Dermis microvascular lymphatic vessel endothelial cell (primary cell): ENCODE data around the gene WDR37. TPM values are rescaled to one million over a fixed set of nuclear protein-coding genes. Genes with fewer than 3 reads are reported as not detected.
"Not testable (repeated sequence)": the region's sequence is repeated elsewhere in the genome, so short reads cannot be mapped to it uniquely, and the experiment has no call there.

Experiments used
- DNase-seq, 2 donors: peaks; one replicate each; pipeline versions ENCODE4 v3.0.0 to v3.0.0-alpha.2; 2010; ENCODE audit warnings: low read depth in 2 of 2
- total RNA-seq: library from RNA; depleted of rRNA; stranded (reverse); fragments of >200 nt; gene quantifications from 2 replicates; pipeline ENCODE4 v1.2.1, GENCODE V29; 2014

Gene WDR37
- total RNA-seq, 1 donor from 2014 or later = 13.0 TPM

DNA sequence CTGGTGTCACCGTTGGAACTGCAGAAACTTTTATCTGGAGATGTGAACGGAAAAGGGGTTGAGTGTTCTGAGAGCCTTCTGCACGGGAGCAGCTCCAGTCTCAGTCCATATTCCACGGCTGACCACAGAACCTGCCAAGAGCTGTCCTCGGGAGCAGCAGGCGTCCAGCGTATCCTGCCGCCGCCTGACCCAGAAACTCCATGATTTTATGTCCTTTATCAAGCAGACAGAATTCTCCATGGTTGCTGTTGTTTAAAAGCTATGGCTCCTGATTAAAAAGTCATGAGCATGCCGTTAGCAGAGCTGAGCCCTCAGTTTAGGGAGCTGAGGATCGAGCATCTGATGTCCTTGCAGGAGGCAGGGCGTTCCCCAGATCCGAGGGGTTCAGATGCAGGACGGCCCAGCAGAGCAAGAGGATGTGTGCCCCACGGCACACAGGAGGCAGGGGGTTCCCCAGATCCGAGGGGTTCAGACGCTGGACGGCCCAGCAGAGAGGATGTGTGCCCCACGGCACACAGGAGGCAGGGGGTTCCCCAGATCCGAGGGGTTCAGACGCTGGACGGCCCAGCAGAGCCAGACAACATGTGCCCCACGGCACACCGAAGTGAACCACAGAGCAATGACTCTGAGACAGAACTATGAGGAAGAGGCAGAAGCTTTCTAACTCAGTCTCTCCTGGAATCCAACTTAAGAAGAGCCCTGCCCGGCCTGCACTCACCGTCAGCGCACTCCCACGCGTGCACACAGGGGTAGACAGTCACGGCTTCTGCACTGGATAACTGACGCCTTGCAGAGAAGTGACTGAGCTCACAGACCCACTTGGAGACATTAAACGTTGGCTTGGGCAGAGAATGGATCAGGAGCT lies 96.4 kb downstream of the WDR37 start:
- no peak for DNase-seq

DNA sequence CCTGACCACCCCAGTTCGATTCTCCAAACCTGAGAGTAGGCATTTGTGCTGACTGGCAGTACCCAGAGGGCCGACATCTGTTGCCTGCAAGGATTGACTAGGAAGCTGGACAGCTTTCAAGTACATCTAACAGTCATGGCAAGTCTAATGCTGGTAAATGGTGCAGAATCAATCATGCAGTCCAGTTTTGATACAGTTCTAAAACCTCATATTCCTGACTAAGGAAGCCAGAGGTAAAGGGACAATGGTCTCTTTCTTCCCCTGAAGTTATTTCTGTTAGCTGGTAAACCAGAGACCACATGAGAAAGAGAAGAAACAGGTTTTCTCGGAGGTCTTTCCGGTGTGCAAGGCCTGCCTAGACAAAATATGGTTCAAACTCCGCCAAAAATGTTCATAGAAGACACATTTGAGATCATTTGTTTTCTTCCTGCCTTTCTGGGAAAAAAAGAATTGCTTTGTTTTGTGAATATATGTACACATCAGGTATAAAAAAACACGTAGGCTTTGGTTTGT lies 97.1 kb downstream of the WDR37 start:
- DNase-seq = no peak

DNA sequence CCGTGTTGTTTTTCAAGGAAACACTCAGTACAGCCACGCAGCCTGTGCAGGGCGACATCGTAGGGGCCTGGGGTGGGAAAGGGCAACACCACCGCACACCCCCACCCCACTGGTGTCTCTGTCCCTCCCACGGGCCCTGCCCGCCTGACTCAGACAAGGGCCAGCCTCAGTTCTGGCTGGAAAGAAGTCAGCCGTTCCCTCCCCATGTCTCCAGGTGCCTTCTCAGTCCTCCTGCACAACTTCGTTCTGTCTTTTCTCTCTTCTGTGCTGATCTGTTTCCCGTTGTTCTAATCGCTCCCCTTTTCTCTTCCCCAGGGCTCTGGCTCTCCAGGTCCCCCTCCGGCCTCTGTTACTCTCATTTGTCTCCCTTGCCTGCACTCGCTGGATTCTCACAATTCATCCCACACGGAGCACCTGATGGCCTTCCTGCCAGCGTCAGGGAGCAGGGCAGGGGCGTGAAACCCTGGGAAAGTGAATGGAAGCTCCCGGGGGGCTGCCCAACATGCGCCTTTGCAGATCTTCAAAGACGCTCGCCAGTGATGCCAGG lies 97.7 kb downstream of the WDR37 start:
- no peak for DNase-seq

DNA sequence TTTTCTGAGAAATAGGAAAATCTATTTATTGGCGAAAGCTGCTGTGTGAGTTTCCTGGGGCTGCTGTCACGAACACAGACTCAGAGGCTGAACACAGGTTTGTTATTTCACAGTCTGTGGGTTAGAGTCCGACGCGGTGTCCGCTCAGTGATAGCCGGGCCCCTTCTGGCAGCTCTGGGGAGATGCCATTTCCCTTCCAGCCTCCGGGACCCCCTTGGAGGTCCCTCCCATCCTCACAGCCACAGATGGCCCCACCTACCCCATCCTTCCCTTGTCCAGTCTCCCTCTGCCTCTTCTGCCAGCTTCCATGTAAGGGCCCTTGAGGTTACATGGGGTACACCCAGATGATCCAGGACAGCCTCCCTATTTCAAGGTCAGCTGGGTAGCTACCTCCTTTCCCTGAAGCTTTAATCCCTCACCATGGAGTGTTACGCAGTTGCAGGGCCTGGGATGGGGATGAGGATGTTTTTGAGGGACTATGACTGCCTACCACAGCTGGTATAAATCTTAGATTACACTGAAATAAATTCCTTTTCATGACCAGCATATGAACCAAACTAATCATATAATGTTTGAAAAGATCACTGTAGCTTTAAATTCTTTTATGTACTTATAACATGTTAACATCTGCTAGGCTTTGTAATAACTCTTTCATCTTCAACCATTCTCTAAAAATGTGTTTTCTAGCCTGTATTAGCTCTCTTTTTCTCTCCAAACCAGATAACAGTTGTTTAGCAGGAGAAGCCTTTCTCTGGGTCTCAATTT lies 98.5 kb downstream of the WDR37 start:
- no peak for DNase-seq

DNA sequence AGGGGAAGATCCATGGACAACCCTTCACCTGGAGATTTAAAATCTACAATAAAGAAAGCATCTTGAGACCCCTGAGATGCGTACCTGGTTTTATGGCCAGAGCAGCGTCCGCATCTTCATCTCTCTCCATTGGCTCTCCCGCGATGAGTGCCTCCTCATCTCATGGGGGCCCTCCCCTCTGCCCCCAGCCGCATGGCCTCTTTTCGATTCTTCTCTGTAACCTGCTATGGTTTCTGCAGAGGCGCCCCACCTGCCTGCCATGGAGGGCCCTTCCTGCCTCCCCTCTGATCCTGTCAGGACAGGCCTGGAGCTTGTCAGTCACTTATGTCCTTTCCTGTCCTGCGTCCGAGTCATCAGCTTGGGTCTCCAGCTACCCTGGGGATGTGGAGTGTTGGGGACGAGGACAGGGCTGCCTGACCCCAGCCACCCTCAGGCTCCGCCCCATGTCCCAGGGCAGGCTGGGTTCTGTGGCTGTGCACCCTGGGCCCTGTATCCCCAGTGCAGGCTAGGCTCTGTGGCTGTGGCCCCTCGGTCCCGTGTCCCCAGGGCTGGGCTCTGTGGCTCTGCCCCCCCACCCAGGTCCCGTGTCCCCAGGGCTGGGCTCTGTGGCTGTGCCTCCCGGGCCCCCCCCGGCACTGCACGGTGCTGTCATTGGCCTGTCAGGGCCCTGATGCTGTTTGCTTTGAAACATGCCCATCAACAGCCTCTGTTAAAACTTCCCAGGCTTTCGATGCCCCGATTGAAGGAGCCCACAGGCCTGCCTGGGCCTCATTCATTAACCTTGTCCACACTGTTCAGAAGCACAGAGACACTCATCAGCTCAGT lies 99.8 kb downstream of the WDR37 start:
- no peak for DNase-seq

DNA sequence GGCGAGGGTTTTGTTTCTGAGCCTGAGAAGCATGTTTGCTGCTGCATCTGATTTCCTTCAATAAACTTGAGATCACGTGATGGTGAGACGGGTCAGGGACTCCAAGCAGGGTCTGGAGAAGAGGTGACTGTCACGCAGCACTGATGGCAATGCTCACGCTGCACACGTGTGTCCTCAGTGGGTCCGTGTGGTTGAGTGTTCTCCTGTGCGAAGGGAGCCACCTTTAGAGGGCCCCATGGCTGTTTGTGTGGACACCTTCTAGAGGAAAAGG lies 100.4 kb downstream of the WDR37 start:
- no peak for DNase-seq

DNA sequence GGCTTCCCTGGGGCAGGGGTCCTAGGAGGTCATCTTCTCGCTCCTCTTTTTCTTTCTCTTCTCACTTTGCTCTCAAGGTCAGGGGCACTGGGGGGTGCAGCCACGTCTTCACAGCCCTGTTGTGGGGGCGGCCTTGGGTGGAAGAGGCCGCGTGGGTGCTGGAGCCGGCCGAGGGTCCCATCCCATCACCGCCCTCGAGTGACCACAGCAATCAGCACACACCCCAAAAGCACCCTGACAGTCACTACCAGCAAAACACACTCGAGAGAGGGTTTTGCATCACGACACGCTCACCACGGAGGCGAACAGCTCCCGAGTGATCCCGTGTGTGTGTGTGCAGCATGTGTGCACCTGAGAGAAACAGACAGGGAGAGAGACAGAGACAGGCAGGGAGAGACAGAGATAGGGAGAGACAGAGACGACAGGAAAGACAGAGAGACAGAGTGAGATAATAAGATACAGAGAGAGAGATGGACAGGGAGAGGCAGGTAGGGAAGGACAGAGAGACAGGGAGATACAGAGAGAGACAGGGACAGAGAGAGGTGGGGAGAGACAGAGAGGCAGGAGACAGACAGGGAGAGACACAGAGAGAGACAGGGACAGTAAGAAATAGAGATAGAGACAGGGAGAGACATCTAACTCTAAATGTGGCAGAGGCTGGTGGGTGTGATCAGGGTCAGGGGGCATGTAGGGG lies 100.9 kb downstream of the WDR37 start:
- no peak for DNase-seq

DNA sequence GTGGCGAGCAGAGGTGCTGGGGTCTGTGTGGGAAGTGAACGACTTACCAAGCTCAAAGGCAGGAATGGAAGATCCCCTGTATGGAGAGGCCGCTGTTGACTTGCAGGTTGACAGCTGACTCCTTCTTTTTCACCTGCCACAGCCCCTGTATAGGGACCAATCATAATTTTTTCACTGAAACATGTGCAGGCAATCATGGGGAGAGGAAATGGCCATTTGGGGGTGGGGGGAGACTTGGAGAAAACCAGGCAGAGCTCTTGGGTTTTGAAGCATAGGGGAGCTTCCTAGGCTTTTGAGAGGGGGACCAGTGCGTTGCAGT lies 101.4 kb downstream of the WDR37 start:
- no peak for DNase-seq

DNA sequence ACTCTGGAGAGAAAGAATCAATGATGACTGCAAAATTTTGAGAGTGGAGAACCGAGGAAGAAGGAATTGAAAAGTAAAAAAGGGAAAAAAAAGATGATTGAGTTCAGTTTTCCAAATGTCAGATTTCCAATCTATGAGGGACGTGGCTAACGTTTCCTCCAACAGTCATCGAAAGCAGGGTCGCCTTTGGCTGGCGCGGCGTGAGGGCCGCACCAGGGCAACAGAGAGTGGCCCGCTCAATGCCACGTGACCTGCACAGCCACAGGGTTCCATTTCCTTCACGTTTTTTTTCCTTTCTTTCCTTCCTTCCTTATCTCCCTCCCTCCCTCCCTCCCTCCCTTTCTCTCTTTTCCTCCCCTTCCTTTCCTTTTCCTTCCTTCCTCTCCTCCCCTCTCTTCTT lies 101.9 kb downstream of the WDR37 start:
- no peak for DNase-seq

DNA sequence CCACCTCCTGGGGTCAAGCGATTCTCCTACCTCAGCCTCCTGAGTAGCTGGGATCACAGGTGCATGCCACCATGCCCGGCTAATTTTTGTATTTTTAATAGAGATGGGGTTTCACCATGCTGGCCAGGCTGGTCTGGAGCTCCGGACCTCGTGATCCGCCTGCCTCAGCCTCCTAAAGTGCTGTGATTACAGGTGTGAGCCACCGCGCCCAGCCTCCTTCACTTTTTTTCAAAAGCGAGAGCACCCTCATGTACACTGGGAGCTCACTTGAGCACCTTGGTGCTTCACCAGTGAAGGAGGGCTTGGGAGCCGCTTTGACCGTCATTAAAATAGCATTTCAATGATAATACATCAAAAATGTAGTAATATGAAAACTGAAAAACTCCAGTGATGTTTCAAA lies 102.4 kb downstream of the WDR37 start:
- not testable (repeated sequence) for DNase-seq

DNA sequence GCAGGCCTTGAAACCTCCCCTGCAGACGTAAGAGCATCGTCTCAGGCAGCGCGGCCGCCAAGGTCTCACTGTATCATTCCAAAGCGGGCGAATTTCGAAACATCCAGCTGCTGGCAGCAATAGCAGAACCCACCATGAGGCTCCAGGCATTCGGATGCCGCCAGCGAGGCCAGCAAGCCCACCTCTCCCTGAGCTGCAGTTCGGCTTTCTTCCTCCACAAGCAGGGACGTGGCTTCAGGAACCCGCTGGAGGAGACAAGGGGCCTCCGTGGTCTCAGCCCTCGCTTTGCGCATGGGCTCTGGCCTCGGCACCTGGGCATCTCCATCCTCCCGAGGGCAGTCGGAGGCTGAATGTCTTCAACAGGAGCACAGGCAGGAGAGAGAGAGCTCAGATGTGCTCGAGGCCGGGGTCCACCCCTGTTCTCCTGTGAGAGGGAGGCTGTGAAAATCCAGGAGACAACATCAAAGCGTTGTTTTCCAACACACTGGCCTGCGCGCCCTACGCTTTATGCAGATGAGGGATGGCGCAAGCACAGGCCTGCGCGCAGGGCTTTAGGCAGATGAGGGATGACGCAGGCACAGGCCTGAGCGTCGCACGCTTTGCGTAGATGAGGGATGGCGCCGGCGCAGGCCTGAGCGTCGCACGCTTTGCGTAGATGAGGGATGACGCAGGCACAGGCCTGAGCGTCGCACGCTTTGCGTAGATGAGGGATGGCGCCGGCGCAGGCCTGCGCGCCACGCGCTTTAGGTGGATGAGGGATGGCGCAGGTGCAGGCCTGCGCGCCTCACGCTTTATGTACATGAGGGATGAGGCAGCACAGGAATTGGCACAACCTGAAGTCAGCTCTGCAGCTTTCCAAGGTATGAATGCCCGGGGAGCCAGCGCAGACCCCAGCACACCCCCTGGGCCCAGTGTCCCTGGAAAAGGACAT lies 103.2 kb downstream of the WDR37 start:
- no peak for DNase-seq

DNA sequence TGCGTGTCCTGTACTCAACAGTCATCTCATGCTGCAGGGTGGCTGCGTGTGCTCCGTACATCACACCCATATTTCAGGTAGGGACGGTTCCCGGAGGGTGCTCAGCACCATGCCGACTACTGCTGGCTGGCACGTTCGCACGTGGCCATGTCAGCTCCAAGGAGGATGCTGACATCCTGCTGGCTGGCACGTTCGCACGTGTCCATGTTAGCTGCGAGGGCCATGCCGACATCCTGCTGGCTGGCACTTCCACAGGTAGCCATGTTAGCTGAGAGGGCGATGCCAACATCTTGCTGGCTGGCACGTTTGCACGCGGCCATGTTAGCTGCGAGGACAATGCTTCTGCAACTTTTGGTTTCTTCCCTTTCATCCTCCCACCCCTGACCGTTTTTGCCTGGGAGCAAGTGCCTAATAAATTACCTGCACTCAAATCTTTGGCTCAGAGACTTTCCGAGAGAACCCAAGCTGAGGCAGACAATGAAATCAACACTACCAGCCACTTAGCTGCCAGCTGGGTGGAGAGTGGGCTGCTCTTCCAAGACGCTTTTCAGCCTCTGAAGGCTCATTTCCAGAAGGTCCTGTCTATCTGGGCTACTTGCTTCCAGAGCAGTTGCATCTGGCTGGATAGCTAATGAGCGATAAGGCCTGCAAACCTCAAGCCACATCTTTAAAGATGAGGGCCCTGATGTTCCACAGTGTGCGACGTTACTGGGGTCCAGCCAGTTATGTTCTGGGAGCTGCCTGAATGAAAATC lies 104.6 kb downstream of the WDR37 start:
- DNase-seq = no peak

DNA sequence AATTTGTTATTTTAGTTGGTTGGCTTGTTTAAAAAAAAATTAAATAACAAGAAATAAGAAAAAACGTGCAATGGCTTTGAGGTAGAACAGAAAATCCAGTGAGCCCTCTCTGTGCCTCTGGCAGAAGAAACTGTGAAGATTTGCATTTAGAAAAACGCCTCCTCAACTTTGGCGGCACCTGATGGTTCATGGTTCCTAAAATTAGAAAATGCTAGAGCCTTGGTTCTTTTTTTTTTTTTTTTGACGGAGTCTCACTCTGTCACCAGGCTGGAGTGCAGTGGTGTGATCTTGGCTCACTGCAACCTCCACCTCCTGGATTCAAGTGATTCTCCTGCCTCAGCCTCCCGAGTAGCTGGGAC lies 105.1 kb downstream of the WDR37 start:
- not testable (repeated sequence) for DNase-seq

DNA sequence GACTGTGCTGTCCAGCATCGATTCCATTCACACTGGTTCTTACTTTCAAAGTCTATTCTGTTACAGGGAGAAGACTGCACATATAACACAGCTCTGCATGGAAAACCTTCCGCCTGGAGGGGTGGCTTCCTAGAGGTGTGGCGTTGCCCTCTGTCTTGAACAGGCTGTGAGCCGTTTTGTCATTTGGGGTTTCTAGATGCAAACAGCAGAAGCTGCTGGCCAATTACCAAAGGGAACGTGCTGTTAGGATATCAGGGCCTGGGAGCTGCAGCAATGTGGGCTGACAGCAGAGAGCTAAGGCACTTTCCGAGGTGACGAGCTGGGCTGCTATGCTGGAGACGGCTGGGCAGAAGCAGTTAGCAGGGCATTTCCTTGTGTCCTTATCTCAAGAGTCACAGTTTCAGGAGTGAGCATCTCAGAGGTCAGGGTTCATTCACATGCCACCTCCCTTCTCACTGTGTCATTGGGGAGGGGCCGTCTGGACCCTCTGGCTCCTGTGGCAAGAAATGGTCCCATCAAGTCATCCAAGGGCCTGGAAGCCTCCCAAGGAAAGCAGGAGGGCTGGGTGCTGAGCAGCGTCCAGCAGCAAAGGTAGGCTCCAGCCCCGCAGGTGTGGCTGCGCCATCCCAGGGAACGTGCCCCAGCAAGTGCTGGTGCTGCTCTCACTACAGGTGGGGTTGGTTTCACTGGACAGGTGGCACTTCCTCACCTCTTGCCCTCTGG lies 106.5 kb downstream of the WDR37 start:
- DNase-seq = no peak

DNA sequence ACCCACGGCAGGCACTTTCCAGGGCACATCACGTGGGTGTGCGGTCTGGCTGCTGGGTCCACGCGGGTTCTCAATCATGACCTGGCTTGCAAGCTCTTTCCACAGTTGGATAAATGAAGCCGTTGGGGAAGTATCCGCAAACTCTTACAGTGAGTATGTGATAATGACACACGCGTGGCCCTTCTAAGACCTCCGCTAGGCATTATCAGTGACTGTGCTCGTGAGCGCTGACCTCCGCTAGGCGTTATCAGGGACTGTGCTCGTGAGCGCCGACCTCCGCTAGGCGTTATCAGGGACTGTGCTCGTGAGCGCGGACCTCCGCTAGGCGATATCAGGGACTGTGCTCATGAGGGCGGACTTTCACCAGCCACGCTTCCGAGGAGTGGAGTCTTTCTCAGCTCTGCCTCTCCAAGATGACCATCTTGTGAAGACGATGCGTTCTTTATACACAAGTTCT lies 107.0 kb downstream of the WDR37 start:
- no peak for DNase-seq

DNA sequence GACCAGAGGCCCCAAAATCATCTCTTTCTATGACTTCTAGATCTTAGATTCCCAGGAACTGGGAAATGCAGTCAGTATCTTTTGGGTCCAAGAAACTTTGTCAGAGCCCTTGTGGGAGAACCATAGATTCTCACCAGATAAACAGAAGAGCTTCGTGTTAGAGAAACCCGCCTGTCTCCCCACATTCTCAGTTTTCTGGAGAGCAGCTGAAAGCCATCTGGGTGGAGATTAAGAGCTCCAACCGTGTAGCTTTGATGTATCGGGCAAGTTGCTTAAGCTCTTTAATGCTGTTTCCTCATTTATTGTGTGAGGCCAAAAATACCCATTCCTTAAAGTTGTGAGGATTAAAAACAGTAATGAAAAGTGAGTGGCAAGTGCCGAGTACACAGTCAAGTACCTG lies 107.6 kb downstream of the WDR37 start:
- DNase-seq = no peak

DNA sequence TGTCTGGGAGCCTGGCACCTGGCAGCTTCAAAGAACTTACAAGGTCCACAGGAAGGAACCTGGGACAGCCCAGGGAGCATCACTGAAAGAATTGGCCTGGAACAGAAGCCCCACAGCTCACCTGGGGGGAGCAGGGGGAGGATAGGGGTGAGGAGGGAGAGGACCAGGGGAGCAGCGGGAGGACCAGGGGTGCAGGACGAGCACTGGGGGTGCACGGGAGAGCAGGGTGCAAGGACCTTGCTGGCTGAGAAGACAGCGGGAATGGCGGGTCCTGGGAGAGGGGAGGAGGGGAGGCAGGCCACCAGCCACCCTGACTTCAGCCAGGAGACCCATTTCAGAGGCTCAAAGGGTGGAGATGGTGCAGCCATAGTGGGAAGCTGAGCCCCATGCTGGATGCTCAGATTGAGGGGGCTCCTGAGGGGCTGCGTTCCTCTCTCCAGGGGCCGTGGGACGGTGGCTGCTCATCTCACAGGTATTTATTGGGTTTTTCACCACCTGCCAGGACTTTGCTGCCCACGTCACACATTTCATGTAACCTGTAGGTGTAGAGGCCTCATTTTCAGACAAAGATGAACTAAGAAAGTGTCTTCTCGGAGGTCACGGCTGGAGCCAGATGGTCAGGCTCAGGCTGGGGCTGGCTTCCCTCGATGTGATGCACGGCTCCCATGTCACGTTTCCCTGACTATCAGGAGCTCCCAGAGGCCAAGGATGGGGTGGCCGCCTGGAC lies 110.1 kb downstream of the WDR37 start:
- no peak for DNase-seq

DNA sequence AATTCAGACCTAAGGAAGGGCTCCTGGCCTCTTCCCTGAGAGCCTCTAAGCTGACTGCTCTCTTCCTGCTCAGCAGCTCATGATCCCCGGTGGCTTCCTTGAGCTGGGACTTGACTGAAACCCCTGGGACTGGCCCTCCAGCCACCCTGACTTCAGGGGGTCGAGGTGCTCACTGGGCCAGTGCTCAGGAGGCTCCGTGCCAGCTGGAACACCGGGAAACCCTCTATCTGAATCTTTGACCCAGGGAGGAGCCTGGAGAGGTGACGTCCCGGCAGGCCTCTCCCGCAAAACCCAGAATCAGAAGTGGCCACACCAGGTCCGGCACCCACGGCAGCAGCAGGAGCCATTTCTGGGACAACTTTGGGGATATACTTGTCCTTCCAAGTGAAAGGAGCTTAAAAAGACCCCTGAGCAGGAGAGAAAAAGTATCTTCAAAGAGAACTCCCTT lies 110.7 kb downstream of the WDR37 start:
- no peak for DNase-seq
